ENCODE data around the gene ZCCHC18. TPM values are rescaled to one million over a fixed set of nuclear protein-coding genes. Genes with fewer than 3 reads are reported as not detected.

The ZCCHC18 gene
- polyA plus RNA-seq, 1 of the 3 experiments (the other 2 are of a cell fraction), result 7.5 TPM

- no peak overlapping the region for H3K4me3 ChIP-seq (ENCODE audit: low read depth in 2 of 2, low read length in 1 of 2)
- H3K4me2 ChIP-seq, result no peak overlapping the region
- H4K20me1 ChIP-seq (ENCODE audit: insufficient read depth), result no peaks in the 10 kb centered on the region
- H3K27me3 ChIP-seq (ENCODE audit: insufficient read depth), result no peaks in the 10 kb centered on the region
- H3F3A ChIP-seq (replicated peaks; ENCODE audit: insufficient read depth), result no peaks in the 10 kb centered on the region
- ChIA-PET CTCF (no interaction called here), POLR2A (no interaction called here)
- no peak overlapping the region for H3K9ac ChIP-seq
- no peaks in the 10 kb centered on the region for H3K9me3 ChIP-seq
- H3K36me3 ChIP-seq (replicated peaks in 1 of 2; ENCODE audit: control insufficient read depth in 1 of 2, insufficient read depth in 2 of 2, low read length in 1 of 2), result peaks cover 4 to 5% of the 10 kb centered on the region in 2 experiments
- WGBS (ENCODE audit: low lambda C conversion rate), result 48% methylated on average over 2 of the region's 2 CpGs
- H3K9me2 ChIP-seq, result no peaks in the 10 kb centered on the region
- no peaks in the 10 kb centered on the region for H3K79me2 ChIP-seq (ENCODE audit: insufficient read depth)
- H2AFZ ChIP-seq (ENCODE audit: low read depth), result no peak overlapping the region
- H3K4me1 ChIP-seq (ENCODE audit: control insufficient read depth in 1 of 2, insufficient read depth in 2 of 2, low read depth in 1 of 2, low read length in 1 of 2), result no peaks in the 10 kb centered on the region
- no peak for DNase-seq
- no peak overlapping the region for H3K27ac ChIP-seq (ENCODE audit: low read depth in 2 of 2, low read length in 1 of 2)
- TF ChIP-seq, protein P1, sequence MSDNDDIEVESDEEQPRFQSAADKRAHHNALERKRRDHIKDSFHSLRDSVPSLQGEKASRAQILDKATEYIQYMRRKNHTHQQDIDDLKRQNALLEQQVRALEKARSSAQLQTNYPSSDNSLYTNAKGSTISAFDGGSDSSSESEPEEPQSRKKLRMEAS (IDR thresholded peaks at IDR 0.05; ENCODE audit: low read depth), result no peak
- TF ChIP-seq TCF12 (IDR thresholded peaks at IDR 0.05) (no peak), MXI1 (IDR thresholded peaks at IDR 0.05; ENCODE audit: low read depth, low read length) (no peak), GABPA (IDR thresholded peaks at IDR 0.05; ENCODE audit: low read depth) (no peak), TAF1 (IDR thresholded peaks at IDR 0.05; ENCODE audit: borderline replicate concordance, low read depth, low read length) (no peak), FOXM1 (IDR thresholded peaks at IDR 0.05; ENCODE audit: low read depth) (no peak), YY1 (IDR thresholded peaks at IDR 0.05; ENCODE audit: low read depth) (no peak), CTCF (IDR thresholded peaks at IDR 0.05) (no peak)
- TF ChIP-seq, protein P2, sequence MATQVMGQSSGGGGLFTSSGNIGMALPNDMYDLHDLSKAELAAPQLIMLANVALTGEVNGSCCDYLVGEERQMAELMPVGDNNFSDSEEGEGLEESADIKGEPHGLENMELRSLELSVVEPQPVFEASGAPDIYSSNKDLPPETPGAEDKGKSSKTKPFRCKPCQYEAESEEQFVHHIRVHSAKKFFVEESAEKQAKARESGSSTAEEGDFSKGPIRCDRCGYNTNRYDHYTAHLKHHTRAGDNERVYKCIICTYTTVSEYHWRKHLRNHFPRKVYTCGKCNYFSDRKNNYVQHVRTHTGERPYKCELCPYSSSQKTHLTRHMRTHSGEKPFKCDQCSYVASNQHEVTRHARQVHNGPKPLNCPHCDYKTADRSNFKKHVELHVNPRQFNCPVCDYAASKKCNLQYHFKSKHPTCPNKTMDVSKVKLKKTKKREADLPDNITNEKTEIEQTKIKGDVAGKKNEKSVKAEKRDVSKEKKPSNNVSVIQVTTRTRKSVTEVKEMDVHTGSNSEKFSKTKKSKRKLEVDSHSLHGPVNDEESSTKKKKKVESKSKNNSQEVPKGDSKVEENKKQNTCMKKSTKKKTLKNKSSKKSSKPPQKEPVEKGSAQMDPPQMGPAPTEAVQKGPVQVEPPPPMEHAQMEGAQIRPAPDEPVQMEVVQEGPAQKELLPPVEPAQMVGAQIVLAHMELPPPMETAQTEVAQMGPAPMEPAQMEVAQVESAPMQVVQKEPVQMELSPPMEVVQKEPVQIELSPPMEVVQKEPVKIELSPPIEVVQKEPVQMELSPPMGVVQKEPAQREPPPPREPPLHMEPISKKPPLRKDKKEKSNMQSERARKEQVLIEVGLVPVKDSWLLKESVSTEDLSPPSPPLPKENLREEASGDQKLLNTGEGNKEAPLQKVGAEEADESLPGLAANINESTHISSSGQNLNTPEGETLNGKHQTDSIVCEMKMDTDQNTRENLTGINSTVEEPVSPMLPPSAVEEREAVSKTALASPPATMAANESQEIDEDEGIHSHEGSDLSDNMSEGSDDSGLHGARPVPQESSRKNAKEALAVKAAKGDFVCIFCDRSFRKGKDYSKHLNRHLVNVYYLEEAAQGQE (IDR thresholded peaks at IDR 0.05; ENCODE audit: low read depth, low read length), result no peak
- TF ChIP-seq, protein P3, sequence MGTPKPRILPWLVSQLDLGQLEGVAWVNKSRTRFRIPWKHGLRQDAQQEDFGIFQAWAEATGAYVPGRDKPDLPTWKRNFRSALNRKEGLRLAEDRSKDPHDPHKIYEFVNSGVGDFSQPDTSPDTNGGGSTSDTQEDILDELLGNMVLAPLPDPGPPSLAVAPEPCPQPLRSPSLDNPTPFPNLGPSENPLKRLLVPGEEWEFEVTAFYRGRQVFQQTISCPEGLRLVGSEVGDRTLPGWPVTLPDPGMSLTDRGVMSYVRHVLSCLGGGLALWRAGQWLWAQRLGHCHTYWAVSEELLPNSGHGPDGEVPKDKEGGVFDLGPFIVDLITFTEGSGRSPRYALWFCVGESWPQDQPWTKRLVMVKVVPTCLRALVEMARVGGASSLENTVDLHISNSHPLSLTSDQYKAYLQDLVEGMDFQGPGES (IDR thresholded peaks at IDR 0.05; ENCODE audit: low read depth, low read length), result no peak
- TF ChIP-seq, protein P4, sequence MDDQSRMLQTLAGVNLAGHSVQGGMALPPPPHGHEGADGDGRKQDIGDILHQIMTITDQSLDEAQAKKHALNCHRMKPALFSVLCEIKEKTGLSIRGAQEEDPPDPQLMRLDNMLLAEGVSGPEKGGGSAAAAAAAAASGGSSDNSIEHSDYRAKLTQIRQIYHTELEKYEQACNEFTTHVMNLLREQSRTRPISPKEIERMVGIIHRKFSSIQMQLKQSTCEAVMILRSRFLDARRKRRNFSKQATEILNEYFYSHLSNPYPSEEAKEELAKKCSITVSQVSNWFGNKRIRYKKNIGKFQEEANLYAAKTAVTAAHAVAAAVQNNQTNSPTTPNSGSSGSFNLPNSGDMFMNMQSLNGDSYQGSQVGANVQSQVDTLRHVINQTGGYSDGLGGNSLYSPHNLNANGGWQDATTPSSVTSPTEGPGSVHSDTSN (IDR thresholded peaks at IDR 0.05), result no peak
These were observed 14.5 kb downstream of the ZCCHC18 start for GRCh38 chrX:104126856-104127255.
